BLaER1 treated with 17β-estradiol and CSF1 and Interleukin-3, amounts not matched to agents 10 nM and 100 nM (cell line): Measurements from ENCODE around the gene SLC22A1.

ENCODE experiments used
- H3K27ac ChIP-seq, 11 experiments: shearing (Covaris generic); formaldehyde crosslinking; 2 replicates each; pipeline ENCODE4 v1.8.1; 2022
- H3K27me3 ChIP-seq, 11 experiments: shearing (Covaris generic); formaldehyde crosslinking; 2 replicates each; pipeline ENCODE4 v1.8.1; 2022
- H3K36me3 ChIP-seq, 11 experiments: shearing (Covaris generic); formaldehyde crosslinking; 2 replicates each; pipeline ENCODE4 v1.8.1; 2022
- H3K4me1 ChIP-seq, 10 experiments: shearing (Covaris generic); formaldehyde crosslinking; 2 replicates each; pipeline ENCODE4 v1.8.1; 2022
- H3K4me2 ChIP-seq, 11 experiments: shearing (Covaris generic); formaldehyde crosslinking; 2 replicates each; pipeline ENCODE4 v1.8.1; 2022
- H3K4me3 ChIP-seq, 10 experiments: shearing (Covaris generic); formaldehyde crosslinking; 2 replicates each; pipeline ENCODE4 v1.8.1; 2022
- H3K9ac ChIP-seq, 11 experiments: shearing (Covaris generic); formaldehyde crosslinking; 2 replicates each; pipeline ENCODE4 v1.8.1; 2022
- H3K9me3 ChIP-seq, 11 experiments: shearing (Covaris generic); formaldehyde crosslinking; replicated peaks in 1 of 11; 2 replicates each; pipeline ENCODE4 v1.8.1; 2022
- H4K20me1 ChIP-seq, 11 experiments: shearing (Covaris generic); formaldehyde crosslinking; 2 replicates each; pipeline ENCODE4 v1.8.1; 2022
- Cebpa-rat ChIP-seq, 11 experiments: shearing (Covaris generic); IDR thresholded peaks; 2 replicates each; pipeline ENCODE4 v1.8.1; 2022

The SLC22A1 gene

GRCh38 chr6:160121558-160121957 lies at the start of gene SLC22A1:
TSS of gene SLC22A1 (plus strand) at chr6:160121815. CDS start at chr6:160121936, 121 bp downstream.
- Histone ChIP-seq H3K27me3 (no peaks in the 10 kb centered on the region), H3K4me1 (no peaks in the 10 kb centered on the region), H3K36me3 (peaks cover 8 to 38% (median 23%) of the 10 kb centered on the region in 11 experiments; a peak in 20 of 22 replicates), H4K20me1 (no peaks in the 10 kb centered on the region; a peak in 2 of 22 replicates), H3K27ac (no peak within 1 kb of the TSS), H3K9ac (no peak within 1 kb of the TSS), H3K4me2 (no peak within 1 kb of the TSS), H3K9me3 (peaks cover 21 to 26% (median 25%) of the 10 kb centered on the region in 11 experiments), H3K4me3 (no peak within 1 kb of the TSS)
- no peak for TF ChIP-seq Cebpa-rat (IDR thresholded peaks at IDR 0.05)

- no peak for TF ChIP-seq Cebpa-rat (IDR thresholded peaks at IDR 0.05)
- no peak overlapping the region for H3K27ac ChIP-seq
- no peaks in the 10 kb centered on the region for H3K9me3 ChIP-seq
- H3K9ac ChIP-seq, result no peak overlapping the region
- peaks cover 97 to 100% (median 99%) of the 10 kb centered on the region in 11 experiments for H3K36me3 ChIP-seq
- peaks cover 0 to 13% (median 10%) of the 10 kb centered on the region in 10 experiments; a peak in 16 of 20 replicates for H3K4me1 ChIP-seq
- no peaks in the 10 kb centered on the region for H3K27me3 ChIP-seq
- H3K4me3 ChIP-seq, result no peak overlapping the region
- no peak overlapping the region for H3K4me2 ChIP-seq
- peaks cover 19 to 97% (median 39%) of the 10 kb centered on the region in 11 experiments for H4K20me1 ChIP-seq
Observed at GRCh38 chr6:160073272-160073671, 48.3 kb upstream of the SLC22A1 start.

- H3K9me3 ChIP-seq, result peaks cover 0 to 17% (median 8%) of the 10 kb centered on the region in 11 experiments; a peak in 11 of 22 replicates
- H3K9ac ChIP-seq, result no peak overlapping the region
- no peak overlapping the region for H3K4me3 ChIP-seq
- no peaks in the 10 kb centered on the region for H3K27me3 ChIP-seq
- no peak overlapping the region for H3K4me2 ChIP-seq
- H3K4me1 ChIP-seq, result no peaks in the 10 kb centered on the region
- H3K27ac ChIP-seq, result no peak overlapping the region
- TF ChIP-seq Cebpa-rat (IDR thresholded peaks at IDR 0.05), result no peak
- H3K36me3 ChIP-seq, result peaks cover 98 to 100% (median 100%) of the 10 kb centered on the region in 11 experiments
- H4K20me1 ChIP-seq, result peaks cover 0 to 96% (median 13%) of the 10 kb centered on the region in 11 experiments; a peak in 11 of 22 replicates
Observed at GRCh38 chr6:160076009-160076408, 45.6 kb upstream of the SLC22A1 start.

GRCh38 chr6:160077024-160077423 lies 44.6 kb upstream of the SLC22A1 start:
- TF ChIP-seq Cebpa-rat (IDR thresholded peaks at IDR 0.05), result no peak
- peaks cover 0 to 17% (median 14%) of the 10 kb centered on the region in 11 experiments; a peak in 11 of 22 replicates for H3K9me3 ChIP-seq
- H4K20me1 ChIP-seq, result peaks cover 0 to 97% (median 11%) of the 10 kb centered on the region in 11 experiments; a peak in 10 of 22 replicates
- H3K4me3 ChIP-seq, result no peak overlapping the region
- H3K27me3 ChIP-seq, result no peaks in the 10 kb centered on the region
- peaks cover 98 to 100% (median 100%) of the 10 kb centered on the region in 11 experiments for H3K36me3 ChIP-seq
- no peak overlapping the region for H3K4me2 ChIP-seq
- H3K9ac ChIP-seq, result no peak overlapping the region
- peaks cover 0 to under 1% (median 0%) of the 10 kb centered on the region in 10 experiments; a peak in 1 of 20 replicates for H3K4me1 ChIP-seq
- H3K27ac ChIP-seq, result no peak overlapping the region

GRCh38 chr6:160077526-160077925 lies 44.1 kb upstream of the SLC22A1 start:
- H3K36me3 ChIP-seq, result peaks cover 98 to 100% (median 100%) of the 10 kb centered on the region in 11 experiments
- H3K4me2 ChIP-seq, result no peak overlapping the region

GRCh38 chr6:160078883-160079685 lies 42.5 kb upstream of the SLC22A1 start:
- H4K20me1 ChIP-seq, result peaks cover 0 to 97% (median 2%) of the 10 kb centered on the region in 11 experiments; a peak in 7 of 22 replicates
- H3K9ac ChIP-seq, result no peak overlapping the region
- H3K27me3 ChIP-seq, result no peaks in the 10 kb centered on the region
- no peak overlapping the region for H3K27ac ChIP-seq
- H3K9me3 ChIP-seq, result peaks cover 0 to 17% (median 14%) of the 10 kb centered on the region in 11 experiments; a peak in 11 of 22 replicates
- H3K36me3 ChIP-seq, result peaks cover 98 to 100% (median 100%) of the 10 kb centered on the region in 11 experiments
- no peak overlapping the region for H3K4me2 ChIP-seq
- H3K4me1 ChIP-seq, result peaks cover 0 to 9% (median 0%) of the 10 kb centered on the region in 10 experiments; a peak in 9 of 20 replicates
- H3K4me3 ChIP-seq, result no peak overlapping the region
- no peak for TF ChIP-seq Cebpa-rat (IDR thresholded peaks at IDR 0.05)

More at GRCh38 chr6:160077526-160077925, 44.1 kb upstream of the SLC22A1 start:
- Histone ChIP-seq H3K9me3 (peaks cover 0 to 17% (median 14%) of the 10 kb centered on the region in 11 experiments; a peak in 11 of 22 replicates), H3K9ac (no peak overlapping the region), H3K27ac (no peak overlapping the region), H3K4me3 (no peak overlapping the region), H4K20me1 (peaks cover 0 to 97% (median 8%) of the 10 kb centered on the region in 11 experiments; a peak in 9 of 22 replicates), H3K4me1 (peaks cover 0 to 5% (median 0%) of the 10 kb centered on the region in 10 experiments; a peak in 9 of 20 replicates), H3K27me3 (no peaks in the 10 kb centered on the region)
- TF ChIP-seq Cebpa-rat (IDR thresholded peaks at IDR 0.05), result no peak

- Histone ChIP-seq H3K27me3 (no peaks in the 10 kb centered on the region), H3K27ac (no peak overlapping the region), H3K4me3 (no peak overlapping the region), H4K20me1 (peaks cover 0 to 97% (median 0%) of the 10 kb centered on the region in 11 experiments; a peak in 7 of 22 replicates), H3K4me2 (no peak overlapping the region), H3K9me3 (peaks cover 0 to 17% (median 14%) of the 10 kb centered on the region in 11 experiments; a peak in 11 of 22 replicates), H3K9ac (no peak overlapping the region), H3K36me3 (peaks cover 98 to 100% (median 100%) of the 10 kb centered on the region in 11 experiments), H3K4me1 (peaks cover 0 to 9% (median 0%) of the 10 kb centered on the region in 10 experiments; a peak in 9 of 20 replicates)
- TF ChIP-seq Cebpa-rat (IDR thresholded peaks at IDR 0.05), result no peak
Observed at GRCh38 chr6:160079686-160080043, 42.0 kb upstream of the SLC22A1 start.

- H3K4me2 ChIP-seq, result no peak overlapping the region
- H4K20me1 ChIP-seq, result peaks cover 0 to 97% (median 0%) of the 10 kb centered on the region in 11 experiments; a peak in 8 of 22 replicates
- H3K9me3 ChIP-seq, result peaks cover 0 to 17% (median 14%) of the 10 kb centered on the region in 11 experiments; a peak in 11 of 22 replicates
- H3K4me3 ChIP-seq, result no peak overlapping the region
- TF ChIP-seq Cebpa-rat (IDR thresholded peaks at IDR 0.05), result no peak
- no peaks in the 10 kb centered on the region for H3K27me3 ChIP-seq
- H3K27ac ChIP-seq, result no peak overlapping the region
- H3K9ac ChIP-seq, result no peak overlapping the region
- peaks cover 0 to 9% (median 0%) of the 10 kb centered on the region in 10 experiments; a peak in 9 of 20 replicates for H3K4me1 ChIP-seq
- peaks cover 98 to 100% (median 100%) of the 10 kb centered on the region in 11 experiments for H3K36me3 ChIP-seq
Observed at GRCh38 chr6:160080097-160080496, 41.5 kb upstream of the SLC22A1 start.

- Histone ChIP-seq H3K9me3 (peaks cover 0 to 17% (median 14%) of the 10 kb centered on the region in 11 experiments; a peak in 11 of 22 replicates), H3K36me3 (peaks cover 98 to 100% (median 100%) of the 10 kb centered on the region in 11 experiments), H3K4me2 (no peak overlapping the region), H3K9ac (no peak overlapping the region), H3K27ac (no peak overlapping the region), H3K4me3 (no peak overlapping the region), H4K20me1 (peaks cover 0 to 98% (median 0%) of the 10 kb centered on the region in 11 experiments; a peak in 10 of 22 replicates), H3K27me3 (no peaks in the 10 kb centered on the region), H3K4me1 (peaks cover 0 to 9% (median 0%) of the 10 kb centered on the region in 10 experiments; a peak in 9 of 20 replicates)
- TF ChIP-seq Cebpa-rat (IDR thresholded peaks at IDR 0.05), result no peak
Observed at GRCh38 chr6:160081398-160081797, 40.2 kb upstream of the SLC22A1 start.
